GM19463 (cell line): ENCODE results near the gene CDH4.

Experiments used
- ATAC-seq: cut with Tn5 transposase; IDR thresholded peaks from one replicate; pipeline ENCODE4 v1.9.1; 2021; ENCODE audit warnings: mild to moderate bottlenecking, moderate library complexity; ENCODE audit not compliant: unreplicated experiment

The CDH4 gene

GRCh38 chr20:61251529-61252393, at the start of gene CDH4:
CDH4 (plus strand) TSS chr20:61252261.
- no peak for ATAC-seq

GRCh38 chr20:61203320-61203719, 48.7 kb upstream of the CDH4 start:
- ATAC-seq, result no peak

GRCh38 chr20:61204206-61204605, 47.9 kb upstream of the CDH4 start:
- no peak for ATAC-seq

GRCh38 chr20:61205769-61206168, 46.3 kb upstream of the CDH4 start:
- ATAC-seq, result no peak

DNA sequence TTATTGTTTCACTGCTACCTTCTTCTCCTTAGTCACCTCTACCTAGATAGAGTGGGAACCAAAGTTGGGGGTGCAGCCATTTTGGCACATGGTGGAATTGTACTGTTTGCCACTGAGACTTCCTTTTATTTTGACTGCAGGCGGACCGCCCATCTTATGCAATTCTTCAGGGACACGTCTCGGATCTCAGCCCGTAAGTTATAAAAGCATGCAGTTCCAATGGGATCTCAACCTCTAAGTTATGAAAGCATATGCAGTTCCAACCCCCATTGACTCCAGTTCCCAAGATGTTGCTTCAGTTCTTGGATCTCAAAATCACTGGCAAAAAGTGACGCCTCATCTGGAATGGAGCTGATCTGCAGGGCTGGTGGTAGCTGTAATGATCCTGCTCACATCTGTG, 41.2 kb upstream of the CDH4 start:
- ATAC-seq, result no peak

GRCh38 chr20:61217848-61218247, 34.2 kb upstream of the CDH4 start:
- no peak for ATAC-seq

DNA sequence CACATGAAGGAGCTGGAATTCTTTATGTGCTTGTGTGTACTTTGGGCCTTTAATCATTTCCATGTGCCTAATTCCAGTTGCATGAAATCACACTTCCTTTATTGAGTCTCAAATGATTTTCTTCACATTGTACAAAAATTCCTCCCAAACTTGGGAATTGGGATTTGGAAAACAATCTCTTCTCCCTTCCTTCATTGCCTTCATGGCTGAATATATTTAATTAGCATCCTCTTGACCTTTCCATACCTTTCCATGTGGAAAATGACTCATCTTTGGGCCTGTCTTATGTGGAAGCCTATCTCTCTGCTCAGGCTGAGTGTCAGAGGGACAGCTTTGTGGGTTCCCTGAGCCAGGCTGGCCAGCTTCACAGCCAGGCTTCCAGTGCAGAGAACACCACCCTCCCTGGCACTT, 33.0 kb upstream of the CDH4 start:
- no peak for ATAC-seq

DNA sequence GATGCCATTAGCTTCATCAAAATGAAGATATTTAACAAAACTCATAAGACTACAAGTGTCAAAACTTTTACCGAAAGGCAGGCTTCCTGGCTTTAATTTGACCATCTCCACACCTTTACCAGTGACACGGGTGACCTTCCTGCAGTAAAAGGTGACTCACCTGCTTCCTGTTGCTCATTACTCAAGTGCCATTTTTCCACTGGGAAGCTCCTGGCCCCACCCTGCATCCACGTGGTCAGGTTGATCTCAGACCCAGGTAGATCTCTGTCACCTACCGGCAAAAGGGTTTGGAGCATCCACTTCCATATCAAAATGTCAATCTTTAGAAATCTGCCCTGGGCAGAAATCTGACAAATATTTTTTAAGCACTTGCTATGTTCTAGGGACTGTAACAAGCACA, 31.9 kb upstream of the CDH4 start:
- no peak for ATAC-seq

DNA sequence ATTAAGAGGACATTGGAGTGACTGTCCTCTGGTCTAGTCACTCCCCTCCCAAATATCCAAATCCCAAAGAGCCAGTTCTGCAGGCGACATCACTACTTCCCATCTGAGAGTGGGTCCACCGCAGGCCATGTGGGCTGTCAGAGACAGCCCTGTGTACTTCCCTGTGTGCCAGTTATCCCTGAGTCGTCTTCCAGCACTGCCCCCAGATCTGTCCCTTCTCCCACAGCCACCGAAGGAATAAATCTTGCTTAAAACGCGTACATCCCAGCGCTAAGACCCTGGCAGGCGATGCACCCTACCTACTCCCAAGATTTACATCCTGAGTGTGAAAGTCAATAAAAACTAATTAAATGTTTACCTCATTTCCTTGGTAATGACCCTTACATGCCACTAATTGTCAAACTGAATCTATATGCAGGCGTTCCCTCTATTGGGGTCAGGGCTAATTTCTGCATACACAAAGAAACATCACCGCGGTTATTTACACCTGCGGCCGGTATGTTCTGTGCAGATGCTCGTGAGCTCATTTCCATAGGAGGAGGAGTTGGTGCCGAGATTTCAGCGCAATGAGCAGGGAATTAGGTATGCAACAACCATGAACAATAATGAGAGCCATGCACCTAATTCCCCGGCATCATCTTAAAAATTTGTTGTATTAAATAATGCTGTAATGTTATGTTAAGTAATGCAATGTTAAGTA, 31.3 kb upstream of the CDH4 start:
- no peak for ATAC-seq

DNA sequence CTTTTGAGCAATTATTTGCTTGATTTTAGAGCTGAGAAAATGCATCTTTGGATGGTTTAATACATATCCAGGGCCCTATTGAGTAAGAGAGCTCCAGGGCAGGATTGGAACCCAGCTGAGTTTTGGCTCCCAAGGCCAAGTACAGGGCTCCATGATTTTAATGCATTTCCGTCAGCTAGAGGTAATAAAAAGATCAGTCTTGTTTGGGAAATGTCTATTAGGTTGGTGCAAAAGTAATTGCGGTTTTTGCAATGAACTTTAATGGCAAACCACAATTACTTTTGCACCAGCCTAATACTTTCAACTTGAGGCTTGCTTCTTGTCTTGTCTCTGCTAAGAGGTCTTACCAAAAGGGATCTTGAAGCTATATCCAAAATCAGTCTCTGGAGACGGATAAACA, 29.4 kb upstream of the CDH4 start:
- ATAC-seq, result no peak

DNA sequence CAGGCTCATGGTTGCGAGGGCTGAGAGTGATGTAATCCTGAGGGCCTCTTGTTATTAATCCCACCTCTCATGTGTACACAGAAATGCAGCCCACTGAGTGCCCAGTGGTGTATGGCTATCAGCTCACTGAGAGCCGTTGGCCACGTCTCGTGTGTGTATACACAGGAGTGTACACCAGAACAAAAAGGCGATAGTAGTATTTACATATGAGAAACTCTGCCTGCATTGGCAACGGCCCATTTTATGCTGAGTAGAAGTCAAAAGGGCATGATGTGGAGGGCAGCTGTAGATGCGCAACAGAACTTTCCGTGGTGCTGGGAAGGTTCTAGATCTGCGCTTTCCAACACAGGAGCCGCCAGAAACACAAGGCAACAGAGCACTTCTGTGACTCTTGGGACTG, 28.9 kb upstream of the CDH4 start:
- ATAC-seq, result no peak

DNA sequence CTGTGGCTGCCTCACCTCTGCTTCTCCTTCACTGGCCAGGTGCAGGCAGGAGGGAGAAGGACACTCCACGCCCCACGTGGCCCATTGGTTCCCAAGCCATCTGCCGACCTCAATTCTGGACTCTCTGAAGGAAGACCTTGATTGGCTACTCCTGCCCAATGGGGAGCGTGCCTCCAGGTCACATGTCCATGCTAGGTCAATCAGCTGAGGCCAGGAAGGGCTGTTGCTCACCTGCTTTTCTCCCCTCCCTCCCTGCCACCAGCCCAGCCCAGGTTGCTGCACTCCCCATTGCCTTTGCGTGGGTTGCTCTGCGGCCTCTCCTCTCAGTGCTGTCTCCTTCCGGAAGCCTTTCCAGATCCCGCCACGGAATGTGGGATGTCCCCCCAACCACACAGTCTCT, 21.9 kb upstream of the CDH4 start:
- no peak for ATAC-seq

- ATAC-seq, result no peak
Measured at GRCh38 chr20:61233590-61233989, 18.5 kb upstream of the CDH4 start.

GRCh38 chr20:61234224-61234890, 17.7 kb upstream of the CDH4 start:
- no peak for ATAC-seq

GRCh38 chr20:61236713-61237112, 15.3 kb upstream of the CDH4 start:
- no peak for ATAC-seq

GRCh38 chr20:61238813-61239212, 13.2 kb upstream of the CDH4 start:
- ATAC-seq, result no peak

GRCh38 chr20:61240814-61241213, 11.2 kb upstream of the CDH4 start:
- no peak for ATAC-seq

GRCh38 chr20:61244213-61244612, 7.8 kb upstream of the CDH4 start:
- ATAC-seq, result no peak

GRCh38 chr20:61246269-61246668, 5.8 kb upstream of the CDH4 start:
- no peak for ATAC-seq

GRCh38 chr20:61249626-61250025, 2.4 kb upstream of the CDH4 start:
- no peak for ATAC-seq

- ATAC-seq, result no peak
Measured at GRCh38 chr20:61252601-61253263, 671 bp downstream of the CDH4 start.
